SHP77 treated with DMSO at 0.1 percent for 48 hours (cell line): Measurements from ENCODE around the gene DUXB.

ENCODE experiments used
- DNase-seq: peaks from one replicate; lab custom pipeline; 2025; lab: John Stamatoyannopoulos, UW

The DUXB gene

GRCh38 chr16:75660321-75660720, 40.9 kb downstream of the DUXB start:
- DNase-seq = no peak

- DNase-seq = no peak
Measured at GRCh38 chr16:75658175-75658574, 43.1 kb downstream of the DUXB start.

- no peak for DNase-seq
Measured at GRCh38 chr16:75653922-75654321, 47.3 kb downstream of the DUXB start.

- peak; percentile 62 for DNase-seq
Measured at GRCh38 chr16:75648265-75649076, 52.8 kb downstream of the DUXB start.

- DNase-seq = peak; percentile 94
Measured at GRCh38 chr16:75647492-75648264, 53.6 kb downstream of the DUXB start, which contains the start of the genes KARS1 and TERF2IP. KARS1 (minus strand) TSS chr16:75647665; CDS start chr16:75647639, 26 bp downstream. TERF2IP (plus strand) TSS chr16:75647773; CDS start chr16:75647883, 110 bp downstream.

GRCh38 chr16:75647112-75647491, 54.2 kb downstream of the DUXB start:
- no peak for DNase-seq

- DNase-seq = no peak
Measured at GRCh38 chr16:75644240-75645012, 56.8 kb downstream of the DUXB start.
